VCaP (cell line): ENCODE results near the gene MAK.
"Not testable (repeated sequence)": the region's sequence is repeated elsewhere in the genome, so short reads cannot be mapped to it uniquely, and the experiment has no call there.

Source experiments
- H3K27ac ChIP-seq: fragments of 450-650 bp; 2 replicates; pipeline ENCODE4 v1.5.1; 2017
- TF ChIP-seq, protein P1 (sequence below): fragments of 450-650 bp; conservative IDR thresholded peaks from 2 replicates; pipeline ENCODE4 v1.5.1; 2017; ENCODE audit warnings: mild to moderate bottlenecking, moderate library complexity

MAK gene

GRCh38 chr6:10837995-10838793, at the start of gene MAK:
TSS of gene MAK (minus strand) at chr6:10838539. CDS start at chr6:10830648, 7,891 bp downstream.
- H3K27ac ChIP-seq, result peak within 1 kb of the TSS; percentile 20; the same call in 1 of the 2 replicates

GRCh38 chr6:10886691-10887502, 48.6 kb upstream of the MAK start, which contains the start of gene SYCP2L:
TSS of gene SYCP2L (plus strand) at chr6:10887052. CDS start at chr6:10887127, 75 bp downstream.
- no peak within 1 kb of the TSS for H3K27ac ChIP-seq

More at GRCh38 chr6:10837995-10838793, at the start of gene MAK:
- TF ChIP-seq, protein P1, sequence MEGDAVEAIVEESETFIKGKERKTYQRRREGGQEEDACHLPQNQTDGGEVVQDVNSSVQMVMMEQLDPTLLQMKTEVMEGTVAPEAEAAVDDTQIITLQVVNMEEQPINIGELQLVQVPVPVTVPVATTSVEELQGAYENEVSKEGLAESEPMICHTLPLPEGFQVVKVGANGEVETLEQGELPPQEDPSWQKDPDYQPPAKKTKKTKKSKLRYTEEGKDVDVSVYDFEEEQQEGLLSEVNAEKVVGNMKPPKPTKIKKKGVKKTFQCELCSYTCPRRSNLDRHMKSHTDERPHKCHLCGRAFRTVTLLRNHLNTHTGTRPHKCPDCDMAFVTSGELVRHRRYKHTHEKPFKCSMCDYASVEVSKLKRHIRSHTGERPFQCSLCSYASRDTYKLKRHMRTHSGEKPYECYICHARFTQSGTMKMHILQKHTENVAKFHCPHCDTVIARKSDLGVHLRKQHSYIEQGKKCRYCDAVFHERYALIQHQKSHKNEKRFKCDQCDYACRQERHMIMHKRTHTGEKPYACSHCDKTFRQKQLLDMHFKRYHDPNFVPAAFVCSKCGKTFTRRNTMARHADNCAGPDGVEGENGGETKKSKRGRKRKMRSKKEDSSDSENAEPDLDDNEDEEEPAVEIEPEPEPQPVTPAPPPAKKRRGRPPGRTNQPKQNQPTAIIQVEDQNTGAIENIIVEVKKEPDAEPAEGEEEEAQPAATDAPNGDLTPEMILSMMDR, result no peak

GRCh38 chr6:10886365-10886690, 48.0 kb upstream of the MAK start:
- H3K27ac ChIP-seq, result not testable (repeated sequence)

More at GRCh38 chr6:10886691-10887502, 48.6 kb upstream of the MAK start, which contains the start of gene SYCP2L:
- TF ChIP-seq, protein P1, result no peak

DNA sequence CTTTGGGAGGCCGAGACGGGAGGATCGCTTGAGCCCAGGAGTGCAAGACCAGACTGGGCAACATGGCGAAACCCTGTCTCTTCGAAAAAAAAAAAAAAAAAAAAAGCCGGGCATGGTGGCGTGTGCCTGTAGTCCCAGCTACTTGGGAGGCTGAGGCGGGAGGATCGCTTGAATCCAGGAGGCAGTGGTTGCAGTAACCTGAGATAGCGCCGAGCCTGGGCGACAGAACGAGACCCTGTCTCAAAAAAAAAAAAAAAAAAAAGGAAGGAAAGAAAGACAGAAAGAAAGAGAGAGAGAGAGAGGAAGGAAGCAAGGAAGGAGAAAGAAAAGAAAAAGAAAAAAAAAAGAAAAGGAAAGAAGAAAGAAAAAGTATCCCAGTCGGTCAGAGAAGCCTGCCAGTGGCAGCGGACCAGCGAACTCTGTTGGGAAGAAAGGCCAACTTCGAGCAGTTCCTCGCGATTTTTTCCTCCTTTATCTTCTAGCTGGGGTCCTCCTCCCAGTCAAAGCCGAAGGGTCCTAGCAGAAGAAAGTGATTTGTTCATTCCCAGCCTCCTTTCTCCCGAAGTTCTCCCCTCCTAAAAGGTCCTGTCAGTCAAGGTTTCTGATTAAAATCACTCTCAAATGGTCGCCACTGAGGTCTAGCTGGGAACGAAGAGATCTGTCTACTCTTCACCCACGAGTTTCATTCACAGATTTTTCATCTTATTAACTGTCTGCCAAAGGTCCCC, 46.1 kb upstream of the MAK start:
- TF ChIP-seq, protein P1, result no peak
- no peak overlapping the region for H3K27ac ChIP-seq

DNA sequence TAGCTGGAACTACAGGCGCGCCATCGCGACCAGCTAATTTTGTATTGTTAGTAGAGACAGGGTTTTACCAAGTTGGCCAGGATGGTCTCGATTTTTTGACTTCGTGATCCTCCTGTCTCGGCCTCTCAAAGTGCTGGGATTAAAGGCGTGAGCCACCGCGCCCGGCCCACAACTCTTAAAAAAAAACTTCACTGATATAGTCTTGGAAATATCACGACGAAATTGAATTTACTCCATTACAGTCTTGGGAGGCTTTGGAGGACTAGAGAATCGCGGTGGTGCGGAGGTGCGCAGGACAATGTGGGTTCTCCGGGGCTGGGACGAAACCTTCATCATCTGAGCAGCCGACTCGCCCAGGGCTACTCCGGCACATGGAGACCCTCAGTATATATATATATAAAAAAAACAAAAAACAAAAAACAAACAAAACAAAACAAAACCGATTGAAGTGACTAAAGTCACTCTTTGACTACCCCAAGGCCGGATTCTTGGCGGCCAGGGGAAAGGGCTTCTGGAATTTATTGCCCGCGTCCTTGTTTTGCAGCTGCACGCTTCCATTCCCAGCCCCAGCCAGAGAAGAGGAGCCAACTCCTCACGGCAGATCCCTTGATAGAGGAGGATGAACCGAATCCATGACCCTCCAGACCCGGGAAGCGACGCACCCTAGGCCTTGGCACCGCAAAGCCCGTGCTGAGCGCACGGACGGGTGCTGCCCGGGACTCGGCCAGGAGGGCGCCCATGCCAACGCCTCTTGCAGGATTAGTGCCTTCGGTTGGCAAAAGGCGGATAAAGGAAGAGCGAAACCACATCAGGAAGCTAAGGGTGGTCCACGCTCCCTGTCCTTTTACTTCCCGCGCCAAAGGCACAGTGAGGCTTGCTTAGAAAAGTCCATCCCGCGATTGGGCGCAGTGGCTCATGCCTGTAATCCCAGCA, 45.2 kb upstream of the MAK start:
- TF ChIP-seq, protein P1, result no peak
- no peak overlapping the region for H3K27ac ChIP-seq

GRCh38 chr6:10882657-10883171, 44.4 kb upstream of the MAK start:
- TF ChIP-seq, protein P1, result no peak

GRCh38 chr6:10882253-10882630, 43.9 kb upstream of the MAK start:
- not testable (repeated sequence) for H3K27ac ChIP-seq

More at GRCh38 chr6:10882657-10883171, 44.4 kb upstream of the MAK start:
- H3K27ac ChIP-seq, result no peak overlapping the region
